Stimulated activated CD4-positive, alpha-beta T cell treated with anti-CD3 and anti-CD28 coated beads, Interleukin-12 subunit alpha, Interleukin-12 subunit beta, amount 100 ng/mL, for 4 hours (primary cell): Measurements from ENCODE around the gene NDFIP1.

Source experiments
- DNase-seq: peaks from one replicate; pipeline ENCODE4 v3.0.0-alpha.2; 2020

Gene NDFIP1

DNA sequence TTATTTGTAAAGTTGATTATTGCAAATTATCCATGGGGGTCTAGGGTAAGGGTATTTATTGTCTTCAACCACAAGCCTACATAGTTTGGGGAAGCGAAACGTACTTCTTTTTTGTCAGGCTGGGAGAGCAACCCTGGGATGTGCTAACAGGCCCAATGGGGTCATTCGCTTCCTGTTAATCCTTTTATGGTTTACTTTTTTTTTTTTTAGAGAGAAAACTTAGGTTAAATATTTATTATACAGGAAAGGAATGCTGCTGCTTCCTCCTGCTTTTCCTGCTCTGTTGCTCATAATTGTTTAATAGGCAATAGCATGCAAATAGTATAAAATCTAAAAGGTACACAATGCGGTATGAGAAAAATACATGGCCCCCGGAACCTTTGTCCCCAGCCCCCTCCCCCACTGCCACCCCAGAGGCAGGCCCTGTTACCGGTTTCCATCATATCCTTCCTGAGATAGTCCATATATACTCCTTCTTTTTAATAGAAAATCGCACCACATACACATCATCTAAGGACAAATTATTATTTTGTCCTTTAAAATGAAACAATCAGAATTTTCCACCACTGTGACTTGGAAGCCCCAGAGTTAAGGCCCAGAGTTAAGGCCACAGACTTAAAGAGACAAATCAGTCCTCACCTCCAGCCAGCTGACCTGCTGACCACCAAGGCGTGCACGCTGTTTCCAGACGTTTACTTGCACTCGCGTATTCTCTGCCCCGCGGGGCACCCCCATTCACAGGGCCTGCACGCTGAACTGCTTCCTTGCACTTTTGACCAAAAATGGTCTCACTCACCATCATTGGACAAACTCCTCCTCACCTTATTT lies 83.9 kb downstream of the NDFIP1 start:
- DNase-seq = no peak

DNA sequence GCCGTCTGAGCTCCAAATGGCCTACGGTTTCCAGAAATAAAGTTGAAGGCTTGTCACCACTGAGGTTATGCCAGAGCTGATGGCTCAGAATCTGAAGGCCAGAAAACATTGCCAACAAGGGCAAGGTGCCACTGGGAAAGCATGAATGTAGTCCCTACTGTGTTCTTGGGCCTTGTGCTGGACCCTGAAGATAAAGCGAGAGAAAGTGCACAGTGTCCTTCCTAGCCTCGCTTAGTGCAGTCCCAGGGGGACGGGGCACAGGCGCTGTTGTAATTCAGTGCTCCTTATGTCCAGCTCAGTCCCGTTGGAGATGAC lies 84.5 kb downstream of the NDFIP1 start:
- DNase-seq = no peak

DNA sequence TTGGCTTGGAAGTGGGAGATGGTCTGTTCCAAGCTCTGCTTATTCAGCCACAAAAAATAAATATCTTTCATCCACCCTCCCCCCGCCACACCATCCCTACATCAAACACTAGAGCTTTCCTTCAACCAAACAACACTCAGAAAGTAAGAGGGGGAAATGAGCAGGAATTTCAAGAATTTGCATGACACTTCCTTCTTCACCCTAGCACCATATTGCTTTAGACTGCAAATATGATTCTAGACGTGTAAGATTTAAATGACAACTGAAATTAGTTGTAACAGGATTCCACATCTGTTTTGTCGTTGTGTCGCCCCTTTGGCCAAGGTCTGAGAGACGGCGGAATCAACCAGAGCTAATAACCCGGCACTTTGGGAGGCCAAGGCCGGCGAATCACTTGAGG lies 88.5 kb downstream of the NDFIP1 start:
- no peak for DNase-seq

DNA sequence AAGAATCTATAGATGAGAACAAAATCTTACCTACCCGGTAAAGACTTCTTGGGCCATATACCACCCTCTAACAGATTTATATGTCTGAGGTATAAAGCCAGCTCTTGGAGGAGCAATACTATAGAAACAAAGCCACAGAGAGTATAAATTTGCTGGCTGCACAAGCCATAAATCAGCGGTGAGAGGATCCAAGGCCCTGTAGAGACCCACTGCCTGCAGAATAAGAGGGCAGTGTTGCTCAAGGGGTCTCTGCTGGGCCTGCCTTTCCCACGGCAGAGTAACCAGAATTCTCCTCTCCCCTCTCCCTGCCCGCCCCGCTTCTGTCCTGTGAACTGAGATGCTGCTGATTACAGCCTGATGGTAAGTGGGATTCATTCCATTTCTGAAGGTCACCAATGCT lies 89.2 kb downstream of the NDFIP1 start:
- DNase-seq = no peak

DNA sequence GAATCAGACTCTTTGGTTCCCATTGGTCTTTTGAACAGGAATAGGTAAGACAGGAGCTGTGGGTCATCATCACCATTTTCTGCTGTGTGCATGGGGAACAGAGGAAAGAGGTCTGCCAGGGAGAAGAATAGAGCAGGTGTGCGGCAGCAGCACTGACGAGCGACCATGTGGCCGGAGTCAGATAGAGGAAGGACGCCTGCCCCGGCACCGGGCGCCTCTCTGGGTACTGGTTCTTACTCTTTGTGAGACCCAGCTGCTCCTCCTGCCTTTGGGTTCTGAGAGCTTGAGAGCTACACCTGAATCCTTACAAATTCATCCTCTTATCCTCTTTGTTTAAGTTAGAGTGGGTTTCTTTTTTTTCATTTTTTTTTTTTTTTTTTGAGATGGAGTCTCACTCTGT lies 90.8 kb downstream of the NDFIP1 start:
- DNase-seq = no peak

DNA sequence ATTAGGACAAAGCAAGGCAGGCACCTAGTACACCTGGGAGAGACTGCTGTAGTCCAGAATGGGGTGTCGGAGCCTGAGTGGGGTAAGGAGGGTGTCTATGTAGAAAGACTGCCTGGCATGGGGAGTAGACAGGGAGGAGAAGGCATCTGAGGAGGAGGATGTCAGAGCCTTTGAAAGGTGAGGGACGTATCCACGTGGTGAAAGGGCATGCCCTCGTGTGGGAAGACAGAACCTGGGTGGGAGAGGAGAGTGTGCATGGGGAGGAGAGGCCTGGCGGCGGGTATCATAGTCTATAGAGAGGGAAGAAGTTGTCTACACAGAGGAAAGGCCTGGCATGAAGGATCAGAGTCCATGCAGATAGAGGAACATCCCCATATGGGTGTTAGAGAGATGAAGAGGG lies 91.8 kb downstream of the NDFIP1 start:
- no peak for DNase-seq

DNA sequence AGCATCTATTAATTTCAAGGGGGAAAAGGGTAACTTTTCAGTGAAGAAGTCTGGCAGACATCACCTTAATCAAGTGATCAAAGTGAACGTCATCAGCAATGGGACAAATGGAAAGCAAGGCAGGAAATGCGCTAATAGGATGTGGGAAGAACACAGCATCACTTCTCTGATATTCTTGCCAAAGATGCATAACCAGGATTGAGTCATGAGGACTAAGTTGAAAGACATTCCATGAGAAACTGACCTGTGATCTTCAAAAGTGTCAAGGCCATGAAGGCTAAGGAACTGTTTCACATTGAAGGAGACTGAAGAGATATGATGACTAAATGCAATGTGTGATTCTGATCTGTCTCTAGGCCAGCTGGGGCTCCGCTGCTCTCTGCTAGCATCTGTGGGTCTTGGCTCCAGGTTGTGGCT lies 92.9 kb downstream of the NDFIP1 start:
- no peak for DNase-seq

DNA sequence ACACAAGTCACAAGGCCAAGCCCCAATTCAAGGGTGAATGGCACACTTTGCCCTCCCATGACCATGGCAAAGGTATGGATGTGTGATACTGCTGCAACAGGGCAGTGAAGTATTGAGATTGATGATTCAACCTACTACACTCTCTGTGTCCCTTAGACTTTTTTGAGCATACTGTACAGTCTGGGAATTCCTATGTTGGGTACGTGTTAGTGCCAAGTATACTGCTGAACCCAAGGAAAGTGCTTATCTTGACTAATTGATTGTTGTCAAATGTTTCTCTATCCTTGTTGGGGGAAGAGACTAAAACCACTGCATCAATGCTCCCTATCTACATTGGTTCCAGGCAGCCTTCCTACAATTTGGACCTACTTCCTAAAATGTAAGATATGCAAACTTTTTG lies 93.7 kb downstream of the NDFIP1 start:
- DNase-seq = no peak
